IMR-90 (cell line): ENCODE data around the gene C11orf58. TPM values are rescaled to one million over a fixed set of nuclear protein-coding genes. Genes with fewer than 3 reads are reported as not detected.
A peak's percentile ranks its signal among the peaks of the same experiment; 100 is the strongest.

ENCODE experiments used
- ATAC-seq: fragments of 200-7000 bp; cut with Tn5 transposase; 2 replicates; pipeline ENCODE4 v1.9.1; 2020; ENCODE audit warnings: low read depth, mild to moderate bottlenecking, moderate library complexity
- BruUV-seq: library from RNA; stranded (reverse); fragments of 400-500 nt; replicated peaks from 2 replicates; lab custom pipeline; 2021; lab: Mats Ljungman, UMichigan
- CTCF ChIA-PET: fragments of 300-600 bp; formaldehyde crosslinking; extraction: SDS; loops from one replicate; lab custom pipeline; 2021; ENCODE audit warnings: antibody characterized with exemption; lab: Yijun Ruan, JAX
- POLR2A ChIA-PET: fragments of 300-600 bp; sonication (Branson Sonifier 250); formaldehyde crosslinking; loops from one replicate; lab custom pipeline; 2022; ENCODE audit warnings: antibody characterized with exemption; ENCODE audit not compliant: unreplicated experiment; lab: Charles Lee
- DNase-seq: peaks from one replicate; pipeline ENCODE4 v3.0.0; 2013
- H2AFZ ChIP-seq: replicated peaks from 2 replicates; pipeline ENCODE3; 2013; ENCODE audit warnings: low read length, mild to moderate bottlenecking; ENCODE audit not compliant: poor library complexity
- H2AK5ac ChIP-seq: 2 replicates; pipeline ENCODE4 v1.6.1; 2013; ENCODE audit warnings: low read depth, low read length, inconsistent platforms
- H2AK9ac ChIP-seq: replicated peaks from 2 replicates; pipeline ENCODE3; 2013; ENCODE audit warnings: mild to moderate bottlenecking, low read depth, low read length, moderate library complexity; ENCODE audit not compliant: poor library complexity
- H2BK120ac ChIP-seq: 2 replicates; pipeline ENCODE4 v1.6.1; 2013; ENCODE audit warnings: low read depth, low read length, inconsistent platforms
- H2BK15ac ChIP-seq: 3 replicates; pipeline ENCODE4 v1.6.1; 2013; ENCODE audit warnings: low read depth, low read length, inconsistent platforms
- H2BK20ac ChIP-seq: 2 replicates; pipeline ENCODE4 v1.6.1; 2013; ENCODE audit warnings: low read depth, mild to moderate bottlenecking, inconsistent platforms, low read length, moderate library complexity
- H2BK5ac ChIP-seq: 2 replicates; pipeline ENCODE4 v1.6.1; 2013; ENCODE audit warnings: mild to moderate bottlenecking, low read depth, low read length, inconsistent platforms; ENCODE audit not compliant: poor library complexity, severe bottlenecking
- H3K14ac ChIP-seq: replicated peaks from 2 replicates; pipeline ENCODE4 v1.6.1; 2013; ENCODE audit warnings: low read depth, low read length, inconsistent platforms
- H3K18ac ChIP-seq: 2 replicates; pipeline ENCODE4 v1.6.1; 2013; ENCODE audit warnings: low read depth, low read length, control low read depth
- H3K23ac ChIP-seq: 2 replicates; pipeline ENCODE4 v1.6.1; 2013; ENCODE audit warnings: low read depth, low read length, inconsistent platforms
- H3K27ac ChIP-seq: 2 replicates; pipeline ENCODE4 v1.5.1; 2013; ENCODE audit warnings: mild to moderate bottlenecking, control low read depth, low read length; ENCODE audit not compliant: insufficient read depth
- H3K27me3 ChIP-seq: 2 replicates; pipeline ENCODE4 v1.6.1; 2013; ENCODE audit warnings: low read length; ENCODE audit not compliant: control insufficient read depth, insufficient read depth
- H3K36me3 ChIP-seq: 2 replicates; pipeline ENCODE4 v1.6.1; 2013; ENCODE audit warnings: low read length, mixed read lengths; ENCODE audit not compliant: control insufficient read depth, insufficient read depth
- H3K4ac ChIP-seq: 2 replicates; pipeline ENCODE4 v1.6.1; 2013; ENCODE audit warnings: low read depth, low read length, inconsistent platforms
- H3K4me1 ChIP-seq: 2 replicates; pipeline ENCODE4 v1.6.1; 2013; ENCODE audit warnings: low read length, mixed read lengths; ENCODE audit not compliant: control insufficient read depth, insufficient read depth
- H3K4me2 ChIP-seq: 2 replicates; pipeline ENCODE4 v1.6.1; 2013; ENCODE audit warnings: low read depth, mild to moderate bottlenecking, control low read depth, low read length, moderate library complexity
- H3K4me3 ChIP-seq: 2 replicates; pipeline ENCODE4 v1.5.1; 2013; ENCODE audit warnings: low read depth, mild to moderate bottlenecking, control low read depth, low read length, moderate library complexity; ENCODE audit not compliant: insufficient read depth
- H3K56ac ChIP-seq: 2 replicates; pipeline ENCODE4 v1.6.1; 2013; ENCODE audit warnings: low read length, inconsistent platforms; ENCODE audit not compliant: insufficient read depth; ENCODE audit errors: extremely low read depth
- H3K79me1 ChIP-seq, 2 experiments: 2 replicates each; pipeline ENCODE4 v1.6.1; 2013; ENCODE audit warnings: low read length in 2 of 2, inconsistent platforms in 1 of 2, low read depth in 1 of 2
- H3K9ac ChIP-seq: 2 replicates; pipeline ENCODE4 v1.6.1; 2013; ENCODE audit warnings: low read depth, low read length, control low read depth
- H3K9me1 ChIP-seq: 2 replicates; pipeline ENCODE4 v1.6.1; 2013; ENCODE audit warnings: low read length, inconsistent platforms; ENCODE audit not compliant: insufficient read depth
- H3K9me3 ChIP-seq: 2 replicates; pipeline ENCODE4 v1.6.1; 2013; ENCODE audit warnings: low read length; ENCODE audit not compliant: control insufficient read depth, insufficient read depth
- H4K20me1 ChIP-seq: 2 replicates; pipeline ENCODE4 v1.6.1; 2013; ENCODE audit warnings: low read length, inconsistent platforms; ENCODE audit not compliant: insufficient read depth
- H4K5ac ChIP-seq: 2 replicates; pipeline ENCODE4 v1.6.1; 2013; ENCODE audit warnings: mild to moderate bottlenecking, low read depth, low read length, control low read depth
- H4K8ac ChIP-seq, 2 experiments: 2 replicates each; pipeline ENCODE4 v1.6.1; 2013; ENCODE audit warnings: low read depth in 2 of 2, low read length in 2 of 2, control low read depth in 1 of 2, inconsistent platforms in 1 of 2
- H4K91ac ChIP-seq: 2 replicates; pipeline ENCODE4 v1.6.1; 2013; ENCODE audit warnings: low read depth, low read length, inconsistent platforms; ENCODE audit not compliant: insufficient read depth
- BHLHE40 ChIP-seq: fragments of 150-350 bp; IDR thresholded peaks from 2 replicates; pipeline ENCODE4 v1.6.1; 2016; ENCODE audit warnings: mild to moderate bottlenecking, low read depth, low read length
- CEBPB ChIP-seq: IDR thresholded peaks from 2 replicates; pipeline ENCODE4 v1.6.1; 2012; ENCODE audit warnings: low read depth, low read length, improper control_type of control experiment
- CHD1 ChIP-seq: IDR thresholded peaks from 2 replicates; pipeline ENCODE4 v1.6.1; 2012; ENCODE audit warnings: low read depth, low read length, improper control_type of control experiment
- FOS ChIP-seq: fragments of 150-350 bp; IDR thresholded peaks from 2 replicates; pipeline ENCODE4 v1.6.1; 2016; ENCODE audit warnings: low read depth, low read length
- POLR2A ChIP-seq: IDR thresholded peaks from 2 replicates; pipeline ENCODE4 v1.6.1; 2012; ENCODE audit warnings: mild to moderate bottlenecking, low read depth, low read length
- RFX5 ChIP-seq: IDR thresholded peaks from 2 replicates; pipeline ENCODE4 v1.8.0; 2012; ENCODE audit warnings: low read depth, mild to moderate bottlenecking, low read length, moderate library complexity
- WGBS, 2 experiments: methylation state at CpG; one replicate each; pipeline versions ENCODE4 v1.1.5 to v1.1.7; 2013; ENCODE audit warnings: missing lambda C conversion rate in 2 of 2; ENCODE audit not compliant: insufficient read length in 1 of 2; ENCODE audit errors: extremely low coverage in 2 of 2; 5-methylcytosine and 5-hydroxymethylcytosine counted together
- dilution Hi-C: fragments of 300-500 bp; cut with HindIII; formaldehyde crosslinking; loops from one replicate; pipeline ENCODE4 v1.14.3; 2018; ENCODE audit warnings: low sequenced_read_pairs; ENCODE audit not compliant: unreplicated experiment
- in situ Hi-C: fragments of 300-500 bp; cut with MboI; formaldehyde crosslinking; loops from 3 replicates; pipeline ENCODE4 v1.14.3; 2019; ENCODE audit warnings: low sequenced_read_pairs, inconsistent platforms, mixed read lengths
- intact Hi-C: fragments of 100-400 bp; cut with micrococcal nuclease; formaldehyde crosslinking; loops from 2 replicates; pipeline ENCODE4 v1.10.0; 2022
- polyA plus RNA-seq, 3 experiments: library from polyadenylated mRNA; depleted of rRNA; stranded (reverse); fragments of >200 nt; gene quantifications; 2 replicates each; pipeline ENCODE4 v1.2.3, GENCODE V29; 2012; ENCODE audit warnings: low replicate concordance in 1 of 3
- total RNA-seq: library from RNA; depleted of rRNA; stranded (reverse); fragments of >200 nt; gene quantifications from 2 replicates; pipeline ENCODE4 v1.2.3, GENCODE V29; 2012

C11orf58 gene
- total and polyA plus RNA-seq, 2 of the 4 experiments (the other 2 are of a cell fraction), result 53.8 to 67.8 TPM

DNA sequence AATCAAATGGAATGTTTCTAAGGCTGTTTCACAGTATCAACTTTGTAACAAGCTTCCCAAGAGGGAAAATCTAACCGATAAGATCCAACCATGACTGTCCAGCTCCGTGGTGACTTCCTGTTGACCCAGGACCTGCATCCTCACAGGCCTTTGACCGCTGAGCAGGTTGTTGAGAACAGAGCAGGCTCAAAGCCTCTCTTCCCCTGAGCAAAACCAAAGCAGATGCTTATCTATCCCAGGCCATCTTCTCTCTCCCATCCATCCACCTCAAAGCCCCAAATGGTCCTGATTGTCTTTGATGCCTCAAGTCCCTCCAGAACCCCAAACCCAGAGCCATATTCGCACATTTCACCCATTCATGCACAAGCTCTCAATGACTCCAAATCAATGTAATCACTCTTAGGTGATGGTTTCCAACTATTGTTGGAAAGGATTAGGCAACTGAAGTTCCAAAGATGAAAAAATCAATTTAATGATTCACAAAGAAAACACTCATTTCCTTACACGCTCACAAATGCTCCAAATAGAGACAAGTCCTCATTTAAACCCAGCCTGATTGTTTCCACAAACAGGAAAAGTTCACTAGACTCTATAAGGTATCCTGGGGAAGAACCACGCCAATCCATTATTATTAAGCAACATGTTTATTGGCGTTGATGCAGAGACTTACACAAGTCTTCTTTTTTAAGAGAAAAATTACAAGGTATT, 48.7 kb downstream of the C11orf58 start:
- no peak overlapping the region for H3K14ac ChIP-seq
- H4K20me1 ChIP-seq, result no peaks in the 10 kb centered on the region
- peaks cover 6% of the 10 kb centered on the region for H3K4me1 ChIP-seq
- no peak overlapping the region for H3K23ac ChIP-seq
- no peak overlapping the region for H4K8ac ChIP-seq
- intact Hi-C loops, result loop anchor here (5.0 to 10.0 kb wide), 3 partner anchors 95 to 718 kb away; no protein-coding TSS in a partner anchor
- no TSS peak for BruUV-seq
- no peaks in the 10 kb centered on the region for H3K9me3 ChIP-seq
- H3K4ac ChIP-seq, result no peak overlapping the region
- peaks cover 7% of the 10 kb centered on the region for H3K9me1 ChIP-seq
- no peak overlapping the region for H2BK15ac ChIP-seq
- H3K79me1 ChIP-seq, result no peaks in the 10 kb centered on the region
- no peak overlapping the region for H3K56ac ChIP-seq
- TF ChIP-seq BHLHE40 (no peak), CHD1 (no peak), CEBPB (peak; percentile 47; the same call in 1 of the 2 replicates), FOS (no peak), POLR2A (no peak), RFX5 (no peak)
- ChIA-PET POLR2A (no interaction called here), CTCF (interaction anchor here (0.7 to 2.3 kb wide), 3 partner anchors 14 to 830 kb away, joined by 3 to 7 read pairs (median 6); no protein-coding TSS in a partner anchor)
- H3K27ac ChIP-seq, result no peak overlapping the region
- H3K36me3 ChIP-seq, result no peaks in the 10 kb centered on the region
- no peaks in the 10 kb centered on the region for H3K27me3 ChIP-seq
- H4K5ac ChIP-seq, result no peak overlapping the region
- H2BK120ac ChIP-seq, result no peak overlapping the region
- H3K9ac ChIP-seq, result no peak overlapping the region
- in situ Hi-C loops, result loop anchor here (10.0 kb wide), 1 partner anchor 278 kb away; no protein-coding TSS in a partner anchor
- no peak overlapping the region for H2AK9ac ChIP-seq
- no peak overlapping the region for H2BK20ac ChIP-seq
- dilution Hi-C loops, result no loop called here
- no peak overlapping the region for H3K4me3 ChIP-seq
- ATAC-seq (no peak), DNase-seq (peak; percentile 23)
- WGBS, 2 experiments, result no CpG with 5 or more reads among the region's 7 CpGs
- H4K91ac ChIP-seq, result no peak overlapping the region
- H2AFZ ChIP-seq, result no peak overlapping the region
- no peak overlapping the region for H3K18ac ChIP-seq
- H3K4me2 ChIP-seq, result no peak overlapping the region
- H2AK5ac ChIP-seq, result no peak overlapping the region
- no peak overlapping the region for H2BK5ac ChIP-seq
